Astrocyte (in vitro differentiated cells and primary cell): Measurements from ENCODE around the gene TOMM6. TPM values are rescaled to one million over a fixed set of nuclear protein-coding genes. Genes with fewer than 3 reads are reported as not detected.

ENCODE experiments used
- DNase-seq: peaks from one replicate; pipeline ENCODE4 v3.0.0-alpha.2; 2010; ENCODE audit warnings: low read depth
- FAIRE-seq: peaks from 2 replicates; lab custom pipeline; 2011; peaks lifted over from hg19 to GRCh38; lab: Jason Lieb, UNC
- H2AFZ ChIP-seq: 2 replicates; pipeline ENCODE4 v1.6.0; 2012; ENCODE audit warnings: low read depth, low read length, inconsistent platforms
- H3K27ac ChIP-seq: 2 replicates; pipeline ENCODE4 v1.5.1; 2011; ENCODE audit warnings: low read depth, low read length, inconsistent platforms
- H3K27me3 ChIP-seq: 2 replicates; pipeline ENCODE4 v1.6.0; 2011; ENCODE audit warnings: low read length, inconsistent platforms; ENCODE audit not compliant: insufficient read depth
- H3K36me3 ChIP-seq: 2 replicates; pipeline ENCODE4 v1.5.1; 2011; ENCODE audit warnings: low read length, inconsistent platforms; ENCODE audit not compliant: insufficient read depth
- H3K4me1 ChIP-seq: 2 replicates; pipeline ENCODE4 v1.5.1; 2011; ENCODE audit warnings: low read length, inconsistent platforms; ENCODE audit not compliant: insufficient read depth
- H3K4me2 ChIP-seq: 2 replicates; pipeline ENCODE4 v1.6.0; 2012; ENCODE audit warnings: low read length, inconsistent platforms
- H3K4me3 ChIP-seq: 2 replicates; pipeline ENCODE4 v1.5.1; 2011; ENCODE audit warnings: low read depth, mild to moderate bottlenecking, low read length, inconsistent platforms; ENCODE audit not compliant: insufficient read depth
- H3K79me2 ChIP-seq: 2 replicates; pipeline ENCODE4 v1.6.0; 2012; ENCODE audit warnings: mild to moderate bottlenecking, low read length, inconsistent platforms; ENCODE audit not compliant: insufficient read depth
- H3K9ac ChIP-seq: 2 replicates; pipeline ENCODE4 v1.6.0; 2012; ENCODE audit warnings: mild to moderate bottlenecking, low read length, inconsistent platforms
- H3K9me3 ChIP-seq: 2 replicates; pipeline ENCODE4 v1.5.1; 2012; ENCODE audit warnings: low read depth, mild to moderate bottlenecking, low read length, inconsistent platforms; ENCODE audit not compliant: insufficient read depth
- H4K20me1 ChIP-seq: 2 replicates; pipeline ENCODE4 v1.6.0; 2012; ENCODE audit warnings: low read length, inconsistent platforms; ENCODE audit not compliant: insufficient read depth
- H3K27ac Mint-ChIP-seq: one replicate; pipeline ENCODE4 v1.8.0; 2021; ENCODE audit warnings: mild to moderate bottlenecking, mixed read lengths; ENCODE audit not compliant: unreplicated experiment
- H3K27me3 Mint-ChIP-seq: one replicate; pipeline ENCODE4 v1.8.0; 2021; ENCODE audit warnings: low read depth, mixed read lengths; ENCODE audit not compliant: unreplicated experiment
- H3K36me3 Mint-ChIP-seq: one replicate; pipeline ENCODE4 v1.8.0; 2021; ENCODE audit warnings: low read depth, mixed read lengths; ENCODE audit not compliant: unreplicated experiment
- H3K4me1 Mint-ChIP-seq: one replicate; pipeline ENCODE4 v1.8.0; 2021; ENCODE audit warnings: low read depth, mixed read lengths; ENCODE audit not compliant: unreplicated experiment
- H3K4me3 Mint-ChIP-seq: one replicate; pipeline ENCODE4 v1.8.0; 2021; ENCODE audit warnings: mild to moderate bottlenecking, moderate library complexity, mixed read lengths; ENCODE audit not compliant: unreplicated experiment
- H3K9me3 Mint-ChIP-seq: one replicate; pipeline ENCODE4 v1.8.0; 2021; ENCODE audit warnings: mild to moderate bottlenecking, mixed read lengths; ENCODE audit not compliant: unreplicated experiment
- CTCF ChIP-seq: IDR thresholded peaks from 2 replicates; pipeline ENCODE4 v1.5.1; 2011; ENCODE audit warnings: low read depth, mild to moderate bottlenecking, inconsistent platforms, low read length, moderate library complexity; ENCODE audit not compliant: insufficient read depth
- EZH2 ChIP-seq: IDR thresholded peaks from 2 replicates; pipeline ENCODE4 v1.6.1; 2012; ENCODE audit warnings: mild to moderate bottlenecking, low read length, inconsistent platforms; ENCODE audit not compliant: insufficient read depth
- total RNA-seq: library from RNA; stranded (reverse); gene quantifications from 2 replicates; pipeline ENCODE4 v1.2.1, GENCODE V29; 2021

The TOMM6 gene
- total RNA-seq, 1 donor from 2014 or later = 159 TPM

- H3K9me3 Mint-ChIP-seq = no peaks in the 10 kb centered on the region
- Histone ChIP-seq H3K27ac (no peak overlapping the region), H3K79me2 (no peaks in the 10 kb centered on the region), H3K27me3 (no peaks in the 10 kb centered on the region), H4K20me1 (no peaks in the 10 kb centered on the region), H3K4me1 (peaks cover 15% of the 10 kb centered on the region), H2AFZ (peak overlapping the region; percentile 81), H3K4me2 (peak overlapping the region; percentile 100), H3K36me3 (peaks cover 4% of the 10 kb centered on the region), H3K4me3 (peak overlapping the region; percentile 74), H3K9ac (peak overlapping the region; percentile 83), H3K9me3 (no peaks in the 10 kb centered on the region)
- no peak for TF ChIP-seq EZH2
- no peak for TF ChIP-seq CTCF
- H3K4me1 Mint-ChIP-seq = peaks cover 14% of the 10 kb centered on the region
- peak overlapping the region; percentile 89 for H3K4me3 Mint-ChIP-seq
- H3K27me3 Mint-ChIP-seq = no peaks in the 10 kb centered on the region
- peaks cover 3% of the 10 kb centered on the region for H3K36me3 Mint-ChIP-seq
- FAIRE-seq (no peak), DNase-seq (no peak)
- peak overlapping the region; percentile 80 for H3K27ac Mint-ChIP-seq
Observed at GRCh38 chr6:41779336-41779735, 8.2 kb upstream of the TOMM6 start.

- peak; percentile 73 for DNase-seq
- Histone ChIP-seq H3K9me3 (no peaks in the 10 kb centered on the region), H3K4me3 (peak within 1 kb of the TSS; percentile 74), H3K9ac (peak within 1 kb of the TSS; percentile 83), H4K20me1 (peaks cover 2% of the 10 kb centered on the region), H3K79me2 (no peaks in the 10 kb centered on the region), H3K4me1 (peaks cover 14% of the 10 kb centered on the region), H3K36me3 (peaks cover 4% of the 10 kb centered on the region), H3K4me2 (peak within 1 kb of the TSS; percentile 100), H3K27ac (no peak within 1 kb of the TSS), H2AFZ (peak within 1 kb of the TSS; percentile 89), H3K27me3 (no peaks in the 10 kb centered on the region)
- Mint-ChIP-seq H3K36me3 (peaks cover 2% of the 10 kb centered on the region), H3K4me3 (peak within 1 kb of the TSS; percentile 89), H3K27ac (peak within 1 kb of the TSS; percentile 80), H3K4me1 (peaks cover 12% of the 10 kb centered on the region), H3K27me3 (no peaks in the 10 kb centered on the region), H3K9me3 (no peaks in the 10 kb centered on the region)
- TF ChIP-seq EZH2 (no peak), CTCF (peak; percentile 53)
- FAIRE-seq = no peak
Observed at GRCh38 chr6:41779788-41780550, 7.5 kb upstream of the TOMM6 start, which contains the start of gene FRS3. TSS of gene FRS3 (minus strand) at chr6:41779900. CDS start at chr6:41776987, 2,913 bp downstream.
